Ishikawa (cell line): ENCODE data around the gene LTBP4.

Source experiments
- CREB1 ChIP-seq: IDR thresholded peaks from 2 replicates; pipeline ENCODE4 v1.6.1; 2012; ENCODE audit warnings: low read depth
- EP300 ChIP-seq: IDR thresholded peaks from 2 replicates; pipeline ENCODE4 v1.6.1; 2012; ENCODE audit warnings: borderline replicate concordance
- NFIC ChIP-seq: IDR thresholded peaks from 2 replicates; pipeline ENCODE4 v1.6.1; 2012
- RAD21 ChIP-seq: IDR thresholded peaks from 2 replicates; pipeline ENCODE4 v1.6.1; 2012; ENCODE audit warnings: low read depth
- TAF1 ChIP-seq: IDR thresholded peaks from 2 replicates; pipeline ENCODE4 v1.6.1; 2012; ENCODE audit warnings: low read depth, mild to moderate bottlenecking
- TCF12 ChIP-seq: IDR thresholded peaks from 2 replicates; pipeline ENCODE4 v1.6.1; 2012; ENCODE audit warnings: low read depth
- YY1 ChIP-seq: IDR thresholded peaks from 2 replicates; pipeline ENCODE4 v1.6.1; 2012; ENCODE audit warnings: low read depth
- ZBTB7A ChIP-seq: IDR thresholded peaks from 2 replicates; pipeline ENCODE4 v1.6.1; 2012; ENCODE audit warnings: low read depth
- TF ChIP-seq, protein P1 (sequence below): IDR thresholded peaks from 2 replicates; pipeline ENCODE4 v1.6.1; 2012; ENCODE audit warnings: low read depth, mild to moderate bottlenecking
- TF ChIP-seq, protein P2 (sequence below): IDR thresholded peaks from 2 replicates; pipeline ENCODE4 v1.6.1; 2012

DNA sequence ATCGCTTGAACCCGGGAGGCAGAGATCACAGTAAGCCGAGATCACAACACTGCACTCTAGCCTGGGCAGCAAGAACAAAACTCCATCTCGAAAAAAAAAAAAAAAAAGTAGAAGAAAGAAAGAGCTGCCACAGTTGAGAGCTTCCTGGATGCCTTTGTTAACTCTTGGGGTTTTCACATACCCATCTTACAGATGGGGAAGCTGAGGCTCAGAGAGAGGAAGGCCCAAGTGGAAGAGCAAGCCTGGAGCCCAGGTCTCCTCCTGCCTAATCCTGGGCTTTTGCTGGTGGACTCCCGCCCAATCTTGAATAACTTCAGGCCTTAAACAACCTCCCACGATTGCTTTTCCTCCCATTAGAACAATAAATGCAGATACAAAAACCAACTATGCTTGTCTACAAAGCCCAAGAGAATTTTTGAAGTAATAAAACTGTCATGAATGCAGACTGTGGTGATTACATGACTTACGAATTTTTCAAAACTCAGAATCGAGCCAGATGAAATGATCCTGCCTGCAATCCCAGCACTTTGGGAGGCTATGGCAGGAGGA lies 41.7 kb downstream of the LTBP4 start:
- no peak for TF ChIP-seq CREB1
- no peak for TF ChIP-seq TAF1
- TF ChIP-seq, protein P1, sequence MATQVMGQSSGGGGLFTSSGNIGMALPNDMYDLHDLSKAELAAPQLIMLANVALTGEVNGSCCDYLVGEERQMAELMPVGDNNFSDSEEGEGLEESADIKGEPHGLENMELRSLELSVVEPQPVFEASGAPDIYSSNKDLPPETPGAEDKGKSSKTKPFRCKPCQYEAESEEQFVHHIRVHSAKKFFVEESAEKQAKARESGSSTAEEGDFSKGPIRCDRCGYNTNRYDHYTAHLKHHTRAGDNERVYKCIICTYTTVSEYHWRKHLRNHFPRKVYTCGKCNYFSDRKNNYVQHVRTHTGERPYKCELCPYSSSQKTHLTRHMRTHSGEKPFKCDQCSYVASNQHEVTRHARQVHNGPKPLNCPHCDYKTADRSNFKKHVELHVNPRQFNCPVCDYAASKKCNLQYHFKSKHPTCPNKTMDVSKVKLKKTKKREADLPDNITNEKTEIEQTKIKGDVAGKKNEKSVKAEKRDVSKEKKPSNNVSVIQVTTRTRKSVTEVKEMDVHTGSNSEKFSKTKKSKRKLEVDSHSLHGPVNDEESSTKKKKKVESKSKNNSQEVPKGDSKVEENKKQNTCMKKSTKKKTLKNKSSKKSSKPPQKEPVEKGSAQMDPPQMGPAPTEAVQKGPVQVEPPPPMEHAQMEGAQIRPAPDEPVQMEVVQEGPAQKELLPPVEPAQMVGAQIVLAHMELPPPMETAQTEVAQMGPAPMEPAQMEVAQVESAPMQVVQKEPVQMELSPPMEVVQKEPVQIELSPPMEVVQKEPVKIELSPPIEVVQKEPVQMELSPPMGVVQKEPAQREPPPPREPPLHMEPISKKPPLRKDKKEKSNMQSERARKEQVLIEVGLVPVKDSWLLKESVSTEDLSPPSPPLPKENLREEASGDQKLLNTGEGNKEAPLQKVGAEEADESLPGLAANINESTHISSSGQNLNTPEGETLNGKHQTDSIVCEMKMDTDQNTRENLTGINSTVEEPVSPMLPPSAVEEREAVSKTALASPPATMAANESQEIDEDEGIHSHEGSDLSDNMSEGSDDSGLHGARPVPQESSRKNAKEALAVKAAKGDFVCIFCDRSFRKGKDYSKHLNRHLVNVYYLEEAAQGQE, result no peak
- TF ChIP-seq, protein P2, sequence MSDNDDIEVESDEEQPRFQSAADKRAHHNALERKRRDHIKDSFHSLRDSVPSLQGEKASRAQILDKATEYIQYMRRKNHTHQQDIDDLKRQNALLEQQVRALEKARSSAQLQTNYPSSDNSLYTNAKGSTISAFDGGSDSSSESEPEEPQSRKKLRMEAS, result no peak
- TF ChIP-seq ZBTB7A, result no peak
- TF ChIP-seq EP300, result no peak
- no peak for TF ChIP-seq RAD21
- TF ChIP-seq TCF12, result no peak
- TF ChIP-seq YY1, result no peak
- no peak for TF ChIP-seq NFIC
